GM21360 (cell line): ENCODE measurements around the gene PCDH7.

Source experiments
- ATAC-seq: cut with Tn5 transposase; IDR thresholded peaks from one replicate; pipeline ENCODE4 v1.9.1; 2021; ENCODE audit warnings: mild to moderate bottlenecking, moderate library complexity; ENCODE audit not compliant: unreplicated experiment

The PCDH7 gene, protein sequence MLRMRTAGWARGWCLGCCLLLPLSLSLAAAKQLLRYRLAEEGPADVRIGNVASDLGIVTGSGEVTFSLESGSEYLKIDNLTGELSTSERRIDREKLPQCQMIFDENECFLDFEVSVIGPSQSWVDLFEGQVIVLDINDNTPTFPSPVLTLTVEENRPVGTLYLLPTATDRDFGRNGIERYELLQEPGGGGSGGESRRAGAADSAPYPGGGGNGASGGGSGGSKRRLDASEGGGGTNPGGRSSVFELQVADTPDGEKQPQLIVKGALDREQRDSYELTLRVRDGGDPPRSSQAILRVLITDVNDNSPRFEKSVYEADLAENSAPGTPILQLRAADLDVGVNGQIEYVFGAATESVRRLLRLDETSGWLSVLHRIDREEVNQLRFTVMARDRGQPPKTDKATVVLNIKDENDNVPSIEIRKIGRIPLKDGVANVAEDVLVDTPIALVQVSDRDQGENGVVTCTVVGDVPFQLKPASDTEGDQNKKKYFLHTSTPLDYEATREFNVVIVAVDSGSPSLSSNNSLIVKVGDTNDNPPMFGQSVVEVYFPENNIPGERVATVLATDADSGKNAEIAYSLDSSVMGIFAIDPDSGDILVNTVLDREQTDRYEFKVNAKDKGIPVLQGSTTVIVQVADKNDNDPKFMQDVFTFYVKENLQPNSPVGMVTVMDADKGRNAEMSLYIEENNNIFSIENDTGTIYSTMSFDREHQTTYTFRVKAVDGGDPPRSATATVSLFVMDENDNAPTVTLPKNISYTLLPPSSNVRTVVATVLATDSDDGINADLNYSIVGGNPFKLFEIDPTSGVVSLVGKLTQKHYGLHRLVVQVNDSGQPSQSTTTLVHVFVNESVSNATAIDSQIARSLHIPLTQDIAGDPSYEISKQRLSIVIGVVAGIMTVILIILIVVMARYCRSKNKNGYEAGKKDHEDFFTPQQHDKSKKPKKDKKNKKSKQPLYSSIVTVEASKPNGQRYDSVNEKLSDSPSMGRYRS (N-terminal part only)

DNA sequence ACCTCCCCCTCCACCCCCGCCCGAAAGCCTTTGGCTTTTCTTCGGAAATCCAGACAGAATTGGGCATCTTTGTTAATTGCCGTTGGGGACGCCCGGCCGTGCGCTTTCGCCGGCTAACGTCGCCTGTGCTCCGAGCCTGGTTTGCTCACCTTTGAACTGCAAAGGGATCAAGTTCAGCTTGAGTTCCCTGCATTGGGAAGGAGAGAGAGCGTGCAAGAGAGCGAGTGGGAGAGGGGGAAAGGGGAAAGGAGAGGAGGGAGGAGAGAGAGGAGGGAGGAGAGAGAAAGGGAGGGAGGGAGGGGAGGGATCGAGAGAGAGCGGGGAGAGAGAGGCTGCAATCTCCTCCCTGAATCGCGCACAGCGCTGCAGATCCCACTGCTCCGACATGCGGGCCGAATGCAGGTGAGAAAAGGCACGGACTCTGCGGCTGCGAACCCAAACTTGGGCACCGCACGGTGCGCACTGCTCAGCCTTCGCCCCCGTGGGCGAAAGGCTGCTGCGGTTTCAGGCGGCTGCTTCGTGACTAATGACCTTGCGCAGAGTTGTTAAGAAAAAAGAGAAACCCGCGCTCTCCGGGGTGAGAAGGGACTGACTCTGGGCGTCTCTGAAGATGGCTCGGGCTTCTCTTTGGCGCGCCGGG is at the start of gene PCDH7:
PCDH7 (plus strand) TSS at position 349 of the 640 bp plus-strand sequence. CDS start 1,054 bp downstream, outside the sequence.
- no peak for ATAC-seq

DNA sequence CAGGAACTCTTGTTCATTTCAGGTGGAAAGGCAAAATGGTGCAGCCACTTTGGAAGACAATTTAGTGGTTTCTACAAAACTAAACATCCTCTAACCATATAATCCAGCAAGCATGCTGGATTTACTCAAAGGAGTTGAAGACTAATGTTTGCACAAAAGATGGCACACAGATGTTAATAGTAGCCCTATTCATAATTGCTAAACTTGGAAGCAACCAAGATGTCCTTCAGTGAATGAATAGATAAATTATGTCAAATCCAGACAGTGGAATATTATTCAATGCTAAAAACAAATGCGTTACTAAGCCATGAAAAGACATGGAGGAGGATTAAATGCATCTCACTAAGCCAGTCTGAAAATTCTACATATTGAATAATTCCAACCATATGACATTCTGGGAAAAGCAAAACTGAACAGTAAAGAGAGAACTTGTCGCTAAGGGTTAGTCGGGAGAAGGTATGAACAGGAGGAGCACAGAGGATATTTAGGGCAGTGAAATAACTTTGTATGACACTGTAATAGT is 48.2 kb upstream of the PCDH7 start:
- no peak for ATAC-seq

DNA sequence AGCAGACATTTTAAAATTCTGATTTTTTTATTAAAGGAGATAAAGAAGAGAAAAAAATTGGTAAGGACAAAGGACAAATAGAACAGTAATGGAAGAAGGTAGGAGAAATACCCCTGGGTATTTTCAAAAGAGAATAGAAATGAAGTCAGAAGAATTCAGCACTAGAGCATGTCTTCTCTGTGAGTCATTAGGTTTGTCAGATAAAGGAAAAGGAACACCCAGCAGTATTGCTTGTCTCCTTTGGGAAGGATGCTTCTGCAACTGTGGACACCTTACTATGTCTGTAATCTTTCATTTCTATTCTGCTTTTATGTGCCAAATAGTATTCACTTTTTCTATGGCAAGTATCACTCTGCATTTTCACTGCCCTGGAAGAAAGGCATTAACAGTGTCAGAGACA is 24.0 kb upstream of the PCDH7 start:
- no peak for ATAC-seq

DNA sequence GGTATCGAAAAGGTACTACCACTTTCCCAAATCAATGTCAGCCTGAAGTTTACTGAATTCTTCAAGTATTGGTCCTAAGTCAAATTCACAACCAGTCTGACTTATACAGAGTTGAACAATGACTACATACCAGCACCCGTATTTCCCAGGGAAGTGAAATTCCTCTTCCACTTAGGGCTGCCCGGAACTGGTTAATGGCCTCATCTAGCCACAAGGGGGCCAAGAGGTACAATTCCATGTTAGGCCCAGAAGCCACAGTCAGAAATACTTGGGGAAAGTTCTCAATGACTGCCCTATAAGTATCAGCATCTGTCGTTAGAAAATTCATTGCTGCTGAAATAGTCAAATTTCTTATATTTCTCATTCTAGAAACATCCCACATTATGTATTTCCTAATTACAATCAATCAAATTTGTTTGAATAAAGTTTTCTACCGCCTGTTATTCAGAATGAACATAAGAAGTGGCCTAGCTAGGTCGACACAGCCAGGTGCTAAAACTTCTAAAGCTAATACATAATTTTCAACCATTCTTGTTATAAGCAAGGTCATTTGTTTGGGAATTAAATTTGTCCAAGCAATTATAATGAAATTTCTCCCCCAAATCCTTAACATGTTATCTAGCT is 5.6 kb upstream of the PCDH7 start:
- no peak for ATAC-seq

DNA sequence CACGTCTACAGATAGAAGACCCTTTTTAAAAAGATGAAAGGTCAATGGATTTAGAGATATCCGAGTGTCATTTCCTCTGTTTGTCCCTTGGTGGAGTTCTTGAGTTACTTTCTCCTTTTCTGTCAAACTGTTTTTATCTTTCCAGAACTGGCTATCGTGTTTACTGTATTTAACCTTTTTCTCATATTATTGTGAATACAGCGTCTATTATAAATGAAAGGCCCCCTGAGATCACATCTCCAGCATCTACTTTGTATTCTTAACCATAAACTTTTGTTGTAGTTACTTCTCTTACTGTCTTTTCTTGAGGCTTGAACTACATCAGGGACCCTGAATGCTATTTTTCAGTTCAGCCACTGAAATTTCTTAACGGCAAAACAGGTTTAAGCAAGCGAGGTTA is 4.0 kb upstream of the PCDH7 start:
- ATAC-seq = no peak

DNA sequence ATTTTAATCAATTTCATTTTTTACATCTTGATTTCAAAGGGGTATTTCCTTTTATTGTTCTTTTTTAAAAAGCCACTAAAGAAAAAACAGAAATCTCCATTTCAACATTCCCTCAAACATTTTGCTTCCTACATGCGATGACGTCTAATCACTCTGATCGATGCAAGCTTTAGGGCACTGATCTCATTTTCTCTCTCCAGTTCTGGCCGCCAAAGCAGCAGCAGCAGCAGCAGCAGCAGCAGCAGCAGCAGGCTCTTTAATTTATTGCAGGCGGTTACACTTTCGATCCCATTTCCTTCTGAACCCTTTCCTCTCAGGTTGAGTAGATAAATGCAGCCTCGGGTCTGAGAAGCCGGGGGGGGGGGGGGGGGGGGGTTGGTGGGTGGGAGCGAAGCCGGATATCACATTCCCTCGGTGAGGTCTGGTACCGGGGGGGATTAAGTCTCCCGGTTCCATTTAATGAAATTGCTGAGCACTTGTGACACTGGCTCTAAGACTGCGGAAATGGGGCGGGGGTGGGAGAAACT is 3.4 kb upstream of the PCDH7 start:
- peak; percentile 19 for ATAC-seq

DNA sequence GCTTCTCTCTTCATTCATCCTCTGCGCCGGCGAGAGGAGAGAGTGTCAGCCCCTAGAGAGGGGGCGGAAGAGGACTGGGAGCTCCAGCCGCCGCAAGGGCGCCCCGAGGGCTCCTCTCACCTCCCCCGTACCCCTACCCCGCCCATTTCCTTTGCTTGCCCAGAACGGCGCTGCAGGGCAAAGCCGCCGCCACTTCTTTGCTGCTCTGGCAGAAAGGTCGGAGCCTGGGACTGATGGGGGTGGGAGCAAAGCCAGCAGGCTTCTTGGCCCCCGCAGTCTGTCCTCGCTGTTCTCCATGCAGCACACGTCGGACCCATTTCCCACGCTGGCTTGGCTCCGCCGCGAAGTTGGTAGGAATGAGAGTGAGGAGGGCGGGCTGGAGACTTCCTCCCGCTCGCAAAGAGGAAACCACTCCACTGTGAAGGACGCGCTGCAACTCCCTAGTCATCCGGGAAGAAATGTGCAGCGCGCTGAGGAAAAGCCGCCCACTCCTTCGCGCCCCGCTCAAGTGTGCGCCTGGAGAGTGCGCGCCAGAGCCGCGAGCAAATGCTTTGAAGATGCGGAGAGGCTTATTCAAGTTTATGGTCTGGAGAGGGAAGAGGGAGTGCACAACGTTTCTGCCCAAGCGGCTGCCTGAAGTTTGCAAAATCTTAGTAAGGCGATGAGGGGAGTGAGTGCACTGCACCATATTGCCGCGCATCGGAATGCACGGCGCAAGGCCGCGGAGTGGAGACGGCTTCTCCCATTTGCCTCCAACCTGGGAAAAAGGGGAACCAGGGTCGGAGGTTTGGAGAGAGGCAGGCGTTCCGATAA is 2.8 kb upstream of the PCDH7 start:
- ATAC-seq = peak; percentile 46

DNA sequence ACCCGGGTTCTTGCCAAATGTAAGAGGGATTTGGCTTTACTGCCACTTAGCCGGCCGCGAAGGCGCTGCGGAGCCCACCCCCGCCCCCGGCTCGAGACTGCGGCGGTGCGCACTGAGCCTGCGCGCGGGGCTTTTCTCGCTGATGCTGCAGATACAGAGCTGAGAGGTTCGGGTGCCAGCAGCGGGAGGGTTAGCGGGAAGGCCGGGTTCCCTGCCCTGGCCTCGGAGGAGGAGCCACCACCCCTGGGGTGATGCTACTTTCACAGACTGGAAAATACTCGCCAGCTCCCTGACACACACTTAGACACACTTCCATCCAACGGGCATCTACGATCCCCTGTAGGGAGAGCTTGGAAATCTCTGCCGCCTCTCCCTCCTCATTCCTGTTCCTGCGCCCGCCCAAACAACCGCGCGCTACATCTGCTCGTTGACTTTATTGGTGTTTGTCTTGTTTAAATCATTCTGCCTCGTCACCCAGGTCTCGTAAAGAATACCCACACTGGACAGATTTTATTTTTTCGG is 2.1 kb upstream of the PCDH7 start:
- no peak for ATAC-seq

DNA sequence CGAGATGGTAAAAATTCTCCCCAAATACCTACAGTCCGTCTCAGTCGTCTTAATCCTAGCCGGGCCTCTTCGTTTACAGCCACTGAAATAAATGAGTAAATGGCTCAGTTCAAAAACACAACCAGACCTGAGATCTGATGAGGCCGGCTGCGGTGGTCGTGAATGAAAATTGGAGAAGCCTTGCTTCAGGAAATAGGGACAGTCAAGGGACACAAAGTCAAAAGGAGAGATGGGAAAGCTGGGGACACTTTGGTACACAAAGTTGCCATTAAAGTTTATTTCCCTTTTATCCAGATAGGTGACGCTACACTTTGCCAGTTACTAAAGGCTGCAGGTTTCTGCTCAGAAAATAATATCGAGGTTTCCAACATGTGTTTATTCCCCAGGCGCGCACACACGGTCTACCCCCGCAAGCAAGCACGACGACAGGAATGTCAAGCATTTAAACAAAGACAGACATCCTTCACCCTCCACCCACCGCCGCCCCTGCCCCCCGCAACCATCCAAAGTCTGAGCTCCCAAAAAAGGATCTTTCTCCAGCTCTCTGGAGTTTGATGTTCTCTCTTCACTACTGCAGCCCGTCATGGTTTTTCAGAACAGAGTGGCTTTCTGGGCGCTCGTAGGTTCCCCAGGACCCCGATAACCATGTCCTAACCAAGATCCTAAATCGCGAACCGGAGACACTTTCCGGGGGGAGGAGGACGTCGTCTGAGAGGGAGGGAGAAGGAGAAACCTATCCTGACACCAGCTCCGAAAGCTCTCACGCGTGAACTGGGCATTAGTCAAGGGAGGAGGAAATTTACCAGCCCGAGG is 1.3 kb upstream of the PCDH7 start:
- ATAC-seq = no peak

DNA sequence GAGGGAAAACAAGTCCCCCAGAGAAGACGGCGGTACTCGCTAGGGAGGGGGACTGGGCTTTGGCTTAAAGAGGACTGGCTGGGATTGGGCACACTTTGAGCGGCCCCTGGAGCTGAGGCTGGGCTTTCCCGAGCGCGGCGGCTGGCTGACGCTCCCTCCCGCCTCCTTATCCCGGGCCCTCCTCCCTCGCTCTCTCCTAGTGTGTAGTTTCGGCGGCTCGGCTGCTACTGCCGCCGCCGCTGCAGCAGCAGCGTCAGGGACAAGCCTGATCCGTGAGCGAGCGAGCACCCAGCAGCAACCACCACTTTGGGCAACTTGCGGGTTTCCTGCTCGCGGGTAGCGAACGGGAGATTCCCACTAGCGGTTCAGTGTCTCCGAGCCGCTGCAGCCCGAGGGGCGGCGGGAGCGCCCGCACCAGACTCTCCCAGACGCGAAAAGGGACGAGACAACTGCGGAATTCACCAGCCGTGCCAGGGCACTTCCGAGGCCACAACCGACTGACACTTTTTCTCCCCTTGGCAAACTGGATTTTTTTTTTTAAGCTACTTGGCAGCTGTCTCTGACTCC is 632 bp upstream of the PCDH7 start:
- no peak for ATAC-seq

DNA sequence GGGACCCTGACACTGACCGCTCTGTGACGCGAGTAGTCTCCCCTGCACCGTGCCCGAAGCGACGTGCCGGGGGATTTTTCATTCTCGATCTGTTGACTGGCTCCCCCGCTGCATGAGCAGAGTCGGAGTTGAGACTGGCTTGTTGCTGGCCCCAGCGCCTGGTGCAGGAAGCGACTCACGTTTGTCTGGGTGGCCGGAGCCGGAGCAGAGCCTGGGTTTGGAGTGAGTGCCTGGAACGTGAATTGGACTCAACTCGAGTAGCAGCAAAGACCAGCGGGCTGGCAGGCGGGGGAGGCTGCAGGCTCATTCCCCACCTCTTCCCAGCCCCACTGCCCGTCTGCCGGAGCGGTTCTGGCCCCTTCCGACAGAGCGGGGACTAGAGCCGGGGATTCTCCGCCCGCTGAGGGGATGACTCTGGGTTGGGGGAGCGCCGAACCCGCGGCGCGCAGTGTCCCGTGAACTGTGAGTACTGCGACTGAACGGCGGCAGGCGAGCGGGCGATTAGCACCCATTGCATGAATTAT is 554 bp downstream of the PCDH7 start:
- no peak for ATAC-seq

DNA sequence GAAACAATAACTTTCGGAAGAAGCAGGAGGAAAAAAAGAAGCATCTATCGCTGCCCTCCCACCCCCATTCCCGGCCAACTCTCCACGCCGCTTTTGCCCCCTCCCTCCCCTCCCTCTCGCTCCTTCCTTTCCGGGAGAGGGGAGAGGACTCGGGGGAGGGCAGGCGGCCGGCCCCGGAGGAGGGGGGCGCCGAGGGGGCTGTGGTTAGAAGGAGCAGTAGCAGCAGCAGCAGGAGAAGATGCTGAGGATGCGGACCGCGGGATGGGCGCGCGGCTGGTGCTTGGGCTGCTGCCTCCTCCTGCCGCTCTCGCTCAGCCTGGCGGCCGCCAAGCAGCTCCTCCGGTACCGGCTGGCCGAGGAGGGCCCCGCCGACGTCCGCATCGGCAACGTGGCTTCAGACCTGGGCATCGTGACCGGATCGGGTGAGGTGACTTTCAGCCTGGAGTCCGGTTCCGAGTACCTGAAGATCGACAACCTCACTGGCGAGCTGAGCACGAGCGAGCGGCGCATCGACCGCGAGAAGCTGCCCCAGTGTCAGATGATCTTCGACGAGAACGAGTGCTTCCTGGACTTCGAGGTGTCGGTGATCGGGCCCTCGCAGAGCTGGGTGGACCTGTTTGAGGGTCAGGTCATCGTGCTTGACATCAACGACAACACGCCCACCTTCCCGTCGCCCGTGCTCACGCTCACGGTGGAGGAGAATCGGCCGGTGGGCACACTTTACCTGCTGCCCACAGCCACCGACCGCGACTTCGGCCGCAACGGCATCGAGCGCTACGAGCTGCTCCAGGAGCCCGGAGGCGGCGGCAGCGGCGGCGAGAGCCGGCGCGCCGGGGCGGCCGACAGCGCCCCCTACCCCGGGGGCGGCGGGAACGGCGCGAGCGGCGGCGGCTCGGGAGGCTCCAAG is 1.3 kb downstream of the PCDH7 start:
- ATAC-seq = no peak

DNA sequence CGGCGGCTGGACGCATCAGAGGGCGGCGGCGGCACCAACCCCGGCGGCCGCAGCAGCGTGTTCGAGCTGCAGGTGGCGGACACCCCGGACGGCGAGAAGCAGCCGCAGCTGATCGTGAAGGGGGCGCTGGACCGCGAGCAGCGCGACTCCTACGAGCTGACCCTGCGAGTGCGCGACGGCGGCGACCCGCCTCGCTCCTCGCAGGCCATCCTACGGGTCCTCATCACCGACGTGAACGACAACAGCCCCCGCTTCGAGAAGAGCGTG is 1.9 kb downstream of the PCDH7 start:
- no peak for ATAC-seq

DNA sequence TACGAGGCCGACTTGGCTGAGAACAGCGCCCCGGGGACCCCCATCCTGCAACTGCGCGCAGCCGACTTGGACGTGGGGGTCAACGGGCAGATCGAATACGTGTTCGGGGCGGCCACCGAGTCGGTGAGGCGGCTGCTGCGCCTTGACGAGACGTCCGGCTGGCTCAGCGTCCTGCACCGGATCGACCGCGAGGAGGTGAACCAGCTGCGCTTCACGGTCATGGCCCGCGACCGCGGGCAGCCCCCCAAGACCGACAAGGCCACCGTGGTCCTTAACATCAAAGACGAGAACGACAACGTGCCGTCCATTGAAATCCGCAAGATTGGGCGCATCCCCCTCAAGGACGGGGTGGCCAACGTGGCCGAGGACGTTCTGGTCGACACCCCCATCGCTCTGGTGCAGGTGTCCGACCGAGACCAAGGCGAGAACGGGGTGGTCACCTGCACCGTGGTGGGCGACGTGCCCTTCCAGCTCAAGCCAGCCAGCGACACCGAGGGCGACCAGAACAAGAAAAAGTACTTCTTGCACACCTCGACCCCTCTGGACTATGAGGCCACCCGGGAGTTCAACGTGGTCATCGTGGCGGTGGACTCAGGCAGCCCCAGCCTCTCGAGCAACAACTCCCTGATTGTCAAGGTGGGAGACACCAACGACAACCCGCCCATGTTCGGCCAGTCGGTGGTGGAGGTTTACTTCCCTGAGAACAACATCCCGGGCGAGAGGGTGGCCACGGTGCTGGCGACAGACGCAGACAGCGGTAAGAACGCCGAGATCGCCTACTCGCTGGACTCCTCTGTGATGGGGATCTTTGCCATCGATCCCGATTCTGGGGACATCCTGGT is 2.4 kb downstream of the PCDH7 start:
- no peak for ATAC-seq

DNA sequence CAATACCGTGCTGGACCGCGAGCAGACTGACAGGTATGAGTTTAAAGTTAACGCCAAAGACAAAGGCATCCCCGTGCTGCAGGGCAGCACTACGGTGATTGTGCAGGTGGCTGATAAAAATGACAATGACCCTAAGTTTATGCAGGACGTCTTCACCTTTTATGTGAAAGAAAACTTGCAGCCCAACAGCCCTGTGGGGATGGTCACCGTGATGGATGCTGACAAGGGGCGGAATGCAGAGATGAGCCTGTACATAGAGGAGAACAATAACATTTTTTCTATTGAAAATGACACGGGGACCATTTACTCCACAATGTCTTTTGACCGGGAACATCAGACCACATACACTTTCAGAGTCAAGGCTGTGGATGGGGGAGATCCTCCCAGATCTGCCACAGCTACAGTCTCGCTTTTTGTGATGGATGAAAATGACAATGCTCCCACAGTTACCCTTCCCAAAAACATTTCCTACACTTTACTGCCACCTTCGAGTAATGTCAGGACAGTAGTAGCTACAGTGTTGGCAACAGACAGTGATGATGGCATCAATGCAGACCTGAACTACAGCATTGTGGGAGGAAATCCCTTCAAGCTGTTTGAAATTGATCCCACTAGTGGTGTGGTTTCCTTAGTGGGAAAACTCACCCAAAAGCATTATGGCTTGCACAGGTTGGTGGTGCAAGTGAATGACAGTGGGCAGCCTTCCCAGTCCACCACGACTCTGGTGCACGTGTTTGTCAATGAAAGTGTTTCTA is 3.2 kb downstream of the PCDH7 start:
- no peak for ATAC-seq
